Thyroid gland (tissue), 4 donors: ENCODE data around the gene SSTR4.

ENCODE experiments used
- CTCF ChIP-seq, 6 experiments: fragments of 200-600 bp in 3 of 6; fragments of 450-650 bp in 3 of 6; sonication (generic) in 3 of 6; IDR thresholded peaks; one replicate each; pipeline ENCODE4 v1.5.1; 2016 to 2019; ENCODE audit warnings: antibody characterized with exemption in 6 of 6, mild to moderate bottlenecking in 2 of 6, inconsistent platforms in 1 of 6, moderate library complexity in 1 of 6
- POLR2A ChIP-seq, 2 donors: fragments of 450-650 bp; IDR thresholded peaks; one replicate each; pipeline ENCODE4 v1.6.1; 2017; ENCODE audit warnings: antibody characterized with exemption in 2 of 2, mild to moderate bottlenecking in 2 of 2, moderate library complexity in 1 of 2

DNA sequence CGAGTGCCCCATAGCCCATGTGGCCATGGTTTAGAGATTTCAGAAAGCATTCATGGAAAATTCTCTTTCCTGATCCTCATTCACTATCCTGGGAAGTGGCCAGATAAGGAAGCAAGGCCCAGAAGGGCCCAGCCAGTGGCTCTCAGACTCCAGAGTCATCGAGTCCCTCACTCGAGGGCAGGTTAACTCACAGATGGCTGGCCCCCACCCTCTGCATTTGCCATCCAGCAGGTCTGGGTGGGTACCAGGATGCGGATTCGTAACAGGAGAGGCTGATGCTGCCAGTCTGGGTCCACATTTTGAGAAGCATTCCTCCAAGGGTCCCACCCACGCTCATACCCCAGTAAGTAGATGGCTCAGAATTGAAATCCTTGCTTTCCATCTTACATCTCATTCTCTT is 3.8 kb upstream of the SSTR4 start:
- TF ChIP-seq CTCF (IDR thresholded peaks at IDR 0.05) (no peak), POLR2A (IDR thresholded peaks at IDR 0.05) (no peak)
